Stimulated activated CD8-positive, alpha-beta memory T cell treated with anti-CD3 and anti-CD28 coated beads, Interleukin-12 subunit alpha, Interleukin-12 subunit beta, amount 100 ng/mL, for 24 hours (primary cell): ENCODE data around the gene NXNL1.

Experiments
- DNase-seq: peaks from one replicate; pipeline ENCODE4 v3.0.0-alpha.2; 2020; ENCODE audit errors: extremely low read depth

NXNL1 gene

DNA sequence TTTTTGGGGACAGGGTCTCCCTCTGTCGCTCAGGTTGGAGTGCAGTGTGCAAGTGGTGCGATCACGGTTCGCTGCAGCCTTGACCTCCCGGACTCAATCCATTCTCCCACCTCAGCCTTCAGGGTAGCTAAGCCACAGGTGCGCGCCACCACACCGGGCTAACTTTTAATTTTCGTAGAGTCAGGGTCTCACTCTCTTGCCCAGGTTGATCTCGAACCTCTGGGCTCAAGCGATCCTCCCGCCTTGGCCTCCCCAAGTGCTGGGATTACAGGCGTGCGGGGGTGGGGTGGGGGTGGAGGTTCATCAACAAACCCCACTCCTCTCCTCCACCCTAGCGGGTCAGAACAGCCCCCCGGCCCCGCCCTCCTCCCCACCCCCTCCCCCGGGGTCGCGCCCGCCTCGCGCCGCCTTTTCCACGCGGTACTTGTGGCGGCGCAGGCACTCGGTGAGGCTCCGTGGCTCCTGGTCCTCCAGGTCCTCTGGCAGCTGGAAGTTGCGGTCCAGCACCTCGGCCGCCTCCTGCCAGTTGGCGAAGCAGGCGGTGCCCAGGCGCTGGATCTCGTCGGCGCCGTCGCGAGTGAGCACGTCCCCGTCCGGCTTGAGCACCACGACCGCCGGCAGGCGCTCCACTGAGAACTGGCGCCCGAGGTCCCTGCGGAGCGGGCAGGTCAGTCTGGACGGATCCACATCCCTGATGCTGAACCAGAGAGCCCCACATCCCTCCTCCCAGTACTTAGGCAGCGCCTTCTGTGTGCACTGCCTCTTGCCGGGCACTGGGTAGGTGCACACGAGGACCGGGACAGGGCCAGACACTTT is 5.2 kb downstream of the NXNL1 start:
- no peak for DNase-seq

DNA sequence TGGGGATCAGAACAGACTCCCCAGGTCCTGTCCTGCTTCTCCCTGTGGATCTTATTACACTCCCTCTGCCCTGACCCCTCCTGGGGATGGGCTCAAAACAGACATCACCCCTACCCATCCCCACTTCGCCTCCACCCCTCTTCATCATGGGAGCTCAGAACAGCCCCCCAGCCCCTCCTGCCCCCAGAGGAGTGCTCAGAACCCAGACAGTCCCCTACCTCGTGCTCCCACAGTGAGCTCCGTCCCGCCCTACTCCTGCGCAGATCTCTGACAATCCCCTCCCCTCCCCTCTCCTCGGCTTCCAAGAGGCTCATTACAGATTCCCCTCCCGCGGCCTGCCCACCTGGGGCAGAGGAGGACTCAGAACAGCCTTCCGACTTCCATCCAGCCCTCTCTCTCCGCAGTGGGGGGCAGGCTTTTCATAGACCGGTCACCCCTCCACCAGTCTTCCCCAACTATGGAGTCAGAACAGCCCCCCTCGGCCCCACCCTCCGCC is 6.1 kb downstream of the NXNL1 start:
- DNase-seq, result no peak

- no peak for DNase-seq
These were observed 8.9 kb downstream of the NXNL1 start for GRCh38 chr19:17451820-17452219.

DNA sequence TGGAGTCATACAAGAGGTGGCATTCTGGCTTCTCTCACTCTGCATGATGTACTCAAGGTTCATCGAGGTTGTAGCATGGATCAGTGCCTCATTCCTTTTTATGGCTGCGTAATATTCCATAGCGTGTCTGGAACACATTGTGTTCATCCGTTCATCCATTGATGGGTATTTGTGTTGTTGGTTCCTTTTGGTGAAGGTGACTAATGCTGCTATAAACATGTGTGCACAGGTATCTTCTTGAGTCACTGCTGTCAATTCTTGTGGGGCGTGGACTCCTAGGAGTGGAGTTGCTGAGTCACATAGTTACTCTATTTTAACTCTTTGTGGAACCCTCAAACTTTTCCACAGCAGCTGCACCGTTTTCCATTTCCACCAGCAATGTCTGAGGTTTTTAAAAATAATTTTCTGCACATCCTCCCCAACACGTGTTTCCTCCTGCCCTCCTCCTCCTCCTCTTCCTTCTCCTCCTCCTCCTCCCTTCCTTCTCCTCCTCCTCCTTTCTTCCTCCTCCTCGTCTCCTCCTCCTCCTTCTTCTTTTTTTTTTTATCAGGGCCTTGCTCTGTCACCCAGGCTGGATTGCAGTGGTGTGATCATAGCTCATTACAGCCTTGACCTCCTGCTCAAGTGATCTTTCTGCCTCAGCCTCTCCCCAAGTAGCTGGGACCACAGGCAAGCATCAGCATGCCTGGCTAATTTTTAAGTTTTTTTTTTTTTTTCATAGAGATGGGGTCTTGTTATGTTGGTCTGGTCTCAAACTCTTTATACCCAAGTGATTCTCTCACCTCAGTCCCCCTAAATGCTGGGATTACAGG is 10.3 kb downstream of the NXNL1 start:
- DNase-seq, result no peak

- DNase-seq, result no peak
These were observed 12.4 kb downstream of the NXNL1 start, which contains the start of gene TMEM221 for GRCh38 chr19:17448131-17448967. Gene TMEM221, minus strand, starts transcription at chr19:17448668. Its CDS starts 206 bp downstream, at chr19:17448462.

DNA sequence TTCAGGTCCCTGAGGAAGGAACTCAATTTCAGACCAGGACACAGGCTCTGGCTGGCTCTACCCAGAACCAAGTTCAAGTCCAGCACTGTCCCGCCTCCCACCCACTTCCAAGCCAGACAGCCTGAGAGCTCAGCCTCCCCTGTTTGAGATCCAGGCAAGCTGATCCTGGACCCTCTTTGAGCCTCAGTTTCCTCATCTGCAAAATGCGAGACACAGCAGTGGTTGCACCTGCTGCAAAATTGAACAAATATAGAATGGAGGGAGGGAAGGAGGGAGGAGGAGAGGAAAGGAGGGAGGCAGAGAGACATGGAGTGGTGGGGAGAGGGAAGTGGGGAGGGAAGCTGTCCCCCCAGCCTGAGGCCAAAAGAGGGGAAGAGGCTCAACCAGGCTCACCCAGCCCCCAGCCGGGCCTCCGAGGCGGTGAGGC is 13.0 kb downstream of the NXNL1 start:
- no peak for DNase-seq

DNA sequence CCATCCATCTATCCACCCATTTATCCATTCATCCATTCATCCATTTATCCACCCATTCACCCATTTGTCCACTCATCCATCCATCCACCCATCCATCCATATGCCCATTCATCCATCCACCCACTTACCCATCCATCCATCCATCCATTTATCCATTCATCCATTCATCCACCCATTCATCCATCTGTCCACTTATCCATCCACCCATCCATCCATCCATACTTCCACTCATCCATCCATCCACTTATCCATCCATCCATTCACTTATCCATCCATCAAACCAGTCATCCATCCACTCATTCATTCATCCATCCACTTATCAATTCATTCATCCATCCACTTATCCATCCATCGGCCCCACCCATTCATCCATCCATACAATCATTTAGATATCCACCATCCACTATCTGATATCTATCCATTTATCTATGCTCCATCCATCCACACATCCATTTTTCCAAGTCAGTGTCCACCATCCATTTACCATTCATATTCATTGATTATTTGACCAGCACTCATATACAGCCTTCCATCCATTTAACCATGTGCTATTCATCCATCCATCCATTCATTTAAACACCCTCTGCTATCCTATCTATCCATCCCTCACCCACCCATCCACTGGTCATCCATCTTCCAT is 15.1 kb downstream of the NXNL1 start:
- no peak for DNase-seq

DNA sequence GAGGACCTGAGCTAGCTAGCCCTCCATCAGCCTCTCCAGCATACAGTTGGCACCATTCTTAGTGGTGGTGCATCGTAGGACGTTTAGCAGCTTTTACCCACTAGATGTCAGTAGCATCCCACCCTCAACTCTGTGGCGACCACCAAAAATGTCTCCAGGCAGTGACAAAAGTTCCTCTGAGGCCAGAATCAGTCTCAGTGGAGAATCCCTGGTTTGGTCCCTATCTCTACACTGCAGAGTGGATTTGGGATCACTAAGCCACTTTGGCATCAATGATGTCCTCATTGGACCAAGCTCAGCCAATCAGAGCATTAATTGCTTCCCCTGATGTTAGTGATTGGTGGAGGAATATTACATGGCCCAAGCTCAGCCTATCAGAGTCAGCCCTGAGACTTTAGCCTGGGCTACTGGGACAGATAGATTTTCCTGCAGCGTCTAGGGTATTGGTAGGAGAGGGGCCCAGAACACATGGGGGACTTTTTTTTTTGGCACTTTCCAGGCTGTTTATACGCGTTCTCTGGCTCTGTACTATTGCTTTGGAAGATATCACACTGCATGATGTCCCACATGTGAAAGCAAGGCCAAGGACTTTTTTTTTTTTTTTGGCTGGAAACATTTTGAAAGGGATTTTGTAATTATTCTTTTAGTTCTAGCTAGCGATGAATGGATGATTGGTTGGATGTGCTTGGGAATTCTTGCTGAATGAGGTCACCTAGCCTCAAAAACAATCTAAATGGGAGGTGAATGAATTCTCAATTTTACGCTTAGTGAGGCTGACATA is 19.3 kb downstream of the NXNL1 start:
- DNase-seq, result no peak

GRCh38 chr19:17436874-17437267 is 23.9 kb downstream of the NXNL1 start:
- DNase-seq, result no peak

GRCh38 chr19:17436094-17436873 is 24.4 kb downstream of the NXNL1 start:
- DNase-seq, result no peak

GRCh38 chr19:17435218-17435617 is 25.5 kb downstream of the NXNL1 start:
- DNase-seq, result no peak

GRCh38 chr19:17431417-17431816 is 29.3 kb downstream of the NXNL1 start:
- DNase-seq, result no peak

GRCh38 chr19:17429641-17430113 is 31.0 kb downstream of the NXNL1 start:
- DNase-seq, result no peak

DNA sequence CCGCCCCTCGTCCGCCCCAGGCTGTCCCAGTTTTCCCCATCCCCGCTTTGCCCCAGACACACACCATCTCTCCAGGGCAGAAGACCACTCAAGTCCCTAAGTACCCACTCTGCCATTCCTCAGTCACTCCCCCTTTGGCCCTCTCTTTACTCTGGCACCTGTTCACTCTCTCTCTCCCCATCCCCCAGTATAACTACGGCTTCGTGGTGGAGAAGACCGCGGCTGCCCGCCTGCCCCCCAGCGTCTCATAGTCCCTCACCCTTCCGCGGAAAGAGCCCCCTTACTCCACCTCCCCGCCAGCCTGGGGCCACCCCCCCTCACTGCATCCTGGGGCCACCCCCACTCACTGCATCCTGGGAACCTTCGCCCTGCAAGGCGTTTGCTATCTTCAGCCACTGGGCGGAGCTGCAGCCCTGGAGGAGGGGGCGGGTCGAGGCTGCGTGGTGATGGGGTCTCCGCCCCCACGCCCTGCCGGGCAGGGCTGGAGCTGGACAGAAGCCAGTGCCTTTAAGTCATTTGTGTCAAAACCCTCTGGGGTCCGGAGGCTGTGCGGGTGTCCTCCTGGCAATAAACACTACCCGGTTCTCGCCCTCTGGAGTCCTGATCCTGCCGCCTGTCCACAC is 35.9 kb downstream of the NXNL1 start:
- DNase-seq, result no peak

DNA sequence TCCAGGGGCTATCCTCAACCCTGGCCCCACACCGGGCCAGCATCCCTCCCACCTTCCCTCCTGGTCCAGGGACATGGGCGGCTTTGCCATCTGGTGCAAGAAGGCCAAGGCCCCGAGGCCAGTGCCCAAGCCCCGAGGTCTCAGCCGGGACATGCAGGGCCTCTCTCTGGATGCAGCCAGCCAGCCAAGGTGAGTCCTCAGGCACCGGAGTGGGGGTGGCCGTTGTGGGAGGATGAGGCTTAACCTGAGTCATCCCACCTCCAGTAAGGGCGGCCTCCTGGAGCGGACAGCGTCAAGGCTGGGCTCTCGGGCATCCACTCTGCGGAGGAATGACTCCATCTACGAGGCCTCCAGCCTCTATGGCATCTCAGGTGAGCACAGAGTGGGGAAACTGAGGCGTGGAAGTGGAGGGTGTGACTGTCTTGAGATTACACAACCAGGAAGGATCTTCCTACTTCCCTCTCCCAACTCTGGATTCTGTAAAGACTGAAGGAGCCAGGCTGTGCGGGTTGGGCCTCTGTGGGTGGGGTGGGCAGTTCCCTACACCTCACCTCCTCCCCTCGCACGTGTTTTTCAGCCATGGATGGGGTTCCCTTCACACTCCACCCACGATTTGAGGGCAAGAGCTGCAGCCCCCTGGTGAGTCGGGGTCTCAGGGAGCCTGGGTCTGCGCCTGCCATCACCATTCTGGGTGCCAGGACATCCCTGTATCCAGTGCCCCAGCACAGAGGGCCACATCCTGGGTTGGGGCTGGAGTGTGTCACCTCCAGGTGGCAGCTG is 37.1 kb downstream of the NXNL1 start:
- no peak for DNase-seq

- DNase-seq, result no peak
These were observed 38.8 kb downstream of the NXNL1 start for GRCh38 chr19:17421942-17422341.

GRCh38 chr19:17420475-17420924 is 40.2 kb downstream of the NXNL1 start:
- DNase-seq, result no peak
